Measurements from ENCODE around the gene PRRG1.
"Not testable (repeated sequence)": the region's sequence is repeated elsewhere in the genome, so short reads cannot be mapped to it uniquely, and the experiment has no call there.

Gene PRRG1

GRCh38 chrX:37378830-37379229 lies 29.7 kb downstream of the PRRG1 start:
- DNase-seq (ENCODE audit: low read depth): no peak

- DNase-seq (ENCODE audit: low read depth): no peak
These were observed 31.1 kb downstream of the PRRG1 start for GRCh38 chrX:37380256-37380655.

GRCh38 chrX:37380924-37381323 lies 31.8 kb downstream of the PRRG1 start:
- DNase-seq (ENCODE audit: low read depth): no peak

- DNase-seq (ENCODE audit: low read depth): no peak
These were observed 34.1 kb downstream of the PRRG1 start for GRCh38 chrX:37383313-37383712.

GRCh38 chrX:37388413-37388812 lies 39.2 kb downstream of the PRRG1 start:
- no peak for DNase-seq (ENCODE audit: low read depth)

GRCh38 chrX:37405956-37406355 lies 56.8 kb downstream of the PRRG1 start:
- DNase-seq (ENCODE audit: low read depth): no peak

GRCh38 chrX:37407736-37408135 lies 58.6 kb downstream of the PRRG1 start:
- DNase-seq (ENCODE audit: low read depth): no peak

- DNase-seq (ENCODE audit: low read depth): no peak
These were observed 60.1 kb downstream of the PRRG1 start for GRCh38 chrX:37409278-37409677.

GRCh38 chrX:37420185-37420584 lies 71.0 kb downstream of the PRRG1 start:
- no peak for DNase-seq (ENCODE audit: low read depth)

- no peak for DNase-seq (ENCODE audit: low read depth)
These were observed 71.6 kb downstream of the PRRG1 start for GRCh38 chrX:37420756-37421155.

GRCh38 chrX:37424000-37424429 lies 74.9 kb downstream of the PRRG1 start:
- no peak for DNase-seq (ENCODE audit: low read depth)

- DNase-seq (ENCODE audit: low read depth): no peak
These were observed 76.2 kb downstream of the PRRG1 start for GRCh38 chrX:37425370-37425769.

- not testable (repeated sequence) for DNase-seq (ENCODE audit: low read depth)
These were observed 79.8 kb downstream of the PRRG1 start for GRCh38 chrX:37428962-37429361.

- no peak for DNase-seq (ENCODE audit: low read depth)
These were observed 85.2 kb downstream of the PRRG1 start for GRCh38 chrX:37434362-37434761.

- no peak for DNase-seq (ENCODE audit: low read depth)
These were observed 88.0 kb downstream of the PRRG1 start for GRCh38 chrX:37437160-37437559.

- no peak for DNase-seq (ENCODE audit: low read depth)
These were observed 92.2 kb downstream of the PRRG1 start for GRCh38 chrX:37441377-37441776.

GRCh38 chrX:37445182-37445581 lies 96.0 kb downstream of the PRRG1 start:
- no peak for DNase-seq (ENCODE audit: low read depth)

GRCh38 chrX:37453821-37454220 lies 104.7 kb downstream of the PRRG1 start:
- no peak for DNase-seq (ENCODE audit: low read depth)

GRCh38 chrX:37454537-37455285 lies 105.5 kb downstream of the PRRG1 start:
- DNase-seq (ENCODE audit: low read depth): no peak

GRCh38 chrX:37455381-37455780 lies 106.2 kb downstream of the PRRG1 start:
- no peak for DNase-seq (ENCODE audit: low read depth)

- not testable (repeated sequence) for DNase-seq (ENCODE audit: low read depth)
These were observed 111.1 kb downstream of the PRRG1 start for GRCh38 chrX:37460285-37460684.

- no peak for DNase-seq (ENCODE audit: low read depth)
These were observed 113.2 kb downstream of the PRRG1 start for GRCh38 chrX:37462346-37462745.

GRCh38 chrX:37468124-37468739 lies 119.1 kb downstream of the PRRG1 start:
- no peak for DNase-seq (ENCODE audit: low read depth)

- DNase-seq (ENCODE audit: low read depth): no peak
These were observed 121.5 kb downstream of the PRRG1 start for GRCh38 chrX:37470711-37471110.
